Measurements from ENCODE around the gene SLIT3. TPM values are rescaled to one million over a fixed set of nuclear protein-coding genes. Genes with fewer than 3 reads are reported as not detected.

Gene SLIT3
- polyA plus RNA-seq, 1 of the 3 experiments (the other 2 are of a cell fraction): 119 TPM

- TF ChIP-seq CTCF (IDR thresholded peaks at IDR 0.05) (no peak), MEF2A (IDR thresholded peaks at IDR 0.05; ENCODE audit: borderline replicate concordance, low read depth) (no peak), USF1 (IDR thresholded peaks at IDR 0.05; ENCODE audit: borderline replicate concordance, low read depth) (no peak), EZH2phosphoT487 (IDR thresholded peaks at IDR 0.05; ENCODE audit: borderline replicate concordance, low read depth) (no peak), IRF3 (IDR thresholded peaks at IDR 0.05; ENCODE audit: low read depth, low read length) (no peak), SIN3A (IDR thresholded peaks at IDR 0.05; ENCODE audit: borderline replicate concordance, low read depth, low read length) (no peak)
Observed at GRCh38 chr5:168772316-168772961, 528.5 kb downstream of the SLIT3 start (continued).

- POLR2A ChIA-PET: interaction anchor here (0.6 to 5.6 kb wide), 10 partner anchors 42 to 286 kb away, joined by 3 to 37 read pairs (median 4); partner anchors contain the start of gene RARS1
- Histone ChIP-seq H3K4me1 (ENCODE audit: control insufficient read depth in 1 of 2, insufficient read depth in 2 of 2, low read depth in 1 of 2, low read length in 1 of 2) (peaks cover 2 to 90% of the 10 kb centered on the region in 2 experiments; a peak in 2 of 4 replicates), H2AFZ (ENCODE audit: low read depth) (no peak overlapping the region), H3F3A (replicated peaks; ENCODE audit: insufficient read depth) (no peaks in the 10 kb centered on the region), H3K36me3 (replicated peaks in 1 of 2; ENCODE audit: control insufficient read depth in 1 of 2, insufficient read depth in 2 of 2, low read length in 1 of 2) (peaks cover 12 to 92% of the 10 kb centered on the region in 2 experiments), H3K9me2 (no peaks in the 10 kb centered on the region), H3K9me3 (no peaks in the 10 kb centered on the region), H4K20me1 (ENCODE audit: insufficient read depth) (no peaks in the 10 kb centered on the region), H3K4me3 (ENCODE audit: low read depth in 2 of 2, low read length in 1 of 2) (no peak overlapping the region), H3K9ac (no peak overlapping the region), H3K27ac (ENCODE audit: low read depth in 2 of 2, low read length in 1 of 2) (peak overlapping the region in 1 of 2 experiments; percentile 100; a peak in 2 of 4 replicates), H3K4me2 (no peak overlapping the region), H3K79me2 (ENCODE audit: insufficient read depth) (no peaks in the 10 kb centered on the region), H3K27me3 (ENCODE audit: insufficient read depth) (no peaks in the 10 kb centered on the region)
- TF ChIP-seq TCF12 (IDR thresholded peaks at IDR 0.05) (no peak), NFIC (IDR thresholded peaks at IDR 0.05; ENCODE audit: borderline replicate concordance) (no peak), USF2 (IDR thresholded peaks at IDR 0.05; ENCODE audit: borderline replicate concordance, low read depth, low read length) (no peak), ZBTB33 (IDR thresholded peaks at IDR 0.05; ENCODE audit: borderline replicate concordance, low read depth) (no peak), SMC3 (IDR thresholded peaks at IDR 0.05; ENCODE audit: low read depth, low read length) (no peak), USF1 (IDR thresholded peaks at IDR 0.05; ENCODE audit: borderline replicate concordance, low read depth) (no peak), TEAD4 (IDR thresholded peaks at IDR 0.05; ENCODE audit: borderline replicate concordance, insufficient read depth) (no peak), YY1 (IDR thresholded peaks at IDR 0.05; ENCODE audit: low read depth) (no peak), RAD21 (IDR thresholded peaks at IDR 0.05; ENCODE audit: low read length) (no peak), CTCF (IDR thresholded peaks at IDR 0.05) (no peak), TAF1 (IDR thresholded peaks at IDR 0.05; ENCODE audit: borderline replicate concordance, low read depth, low read length) (no peak), CHD2 (IDR thresholded peaks at IDR 0.05; ENCODE audit: low read length, partially characterized antibody) (no peak), FOXM1 (IDR thresholded peaks at IDR 0.05; ENCODE audit: low read depth) (no peak)
- no peak for DNase-seq
- CTCF ChIA-PET: interaction anchor here (1.2 to 3.6 kb wide), 4 partner anchors 16 to 174 kb away, joined by 4 to 18 read pairs (median 6); no protein-coding TSS in a partner anchor
- WGBS (ENCODE audit: low lambda C conversion rate): 84% methylated on average over 4 of the region's 6 CpGs
Observed at GRCh38 chr5:168771678-168772077, 529.3 kb downstream of the SLIT3 start.

All from SK-N-SH (cell line).